Activated CD4-positive, CD25-positive, alpha-beta regulatory T cell treated with anti-CD3 and anti-CD28 coated beads, Interleukin-2, amount 50 U/mL, for 24 hours (primary cell): ENCODE measurements around the gene CORO6.
"Not testable (repeated sequence)": the region's sequence is repeated elsewhere in the genome, so short reads cannot be mapped to it uniquely, and the experiment has no call there.

ENCODE experiments used
- ATAC-seq, 2 donors: fragments of 150-1000 bp; cut with Tn5 transposase; one replicate each; pipeline ENCODE4 v1.10.0; 2021; ENCODE audit warnings: mild to moderate bottlenecking in 1 of 2, moderate library complexity in 1 of 2

CORO6 gene

DNA sequence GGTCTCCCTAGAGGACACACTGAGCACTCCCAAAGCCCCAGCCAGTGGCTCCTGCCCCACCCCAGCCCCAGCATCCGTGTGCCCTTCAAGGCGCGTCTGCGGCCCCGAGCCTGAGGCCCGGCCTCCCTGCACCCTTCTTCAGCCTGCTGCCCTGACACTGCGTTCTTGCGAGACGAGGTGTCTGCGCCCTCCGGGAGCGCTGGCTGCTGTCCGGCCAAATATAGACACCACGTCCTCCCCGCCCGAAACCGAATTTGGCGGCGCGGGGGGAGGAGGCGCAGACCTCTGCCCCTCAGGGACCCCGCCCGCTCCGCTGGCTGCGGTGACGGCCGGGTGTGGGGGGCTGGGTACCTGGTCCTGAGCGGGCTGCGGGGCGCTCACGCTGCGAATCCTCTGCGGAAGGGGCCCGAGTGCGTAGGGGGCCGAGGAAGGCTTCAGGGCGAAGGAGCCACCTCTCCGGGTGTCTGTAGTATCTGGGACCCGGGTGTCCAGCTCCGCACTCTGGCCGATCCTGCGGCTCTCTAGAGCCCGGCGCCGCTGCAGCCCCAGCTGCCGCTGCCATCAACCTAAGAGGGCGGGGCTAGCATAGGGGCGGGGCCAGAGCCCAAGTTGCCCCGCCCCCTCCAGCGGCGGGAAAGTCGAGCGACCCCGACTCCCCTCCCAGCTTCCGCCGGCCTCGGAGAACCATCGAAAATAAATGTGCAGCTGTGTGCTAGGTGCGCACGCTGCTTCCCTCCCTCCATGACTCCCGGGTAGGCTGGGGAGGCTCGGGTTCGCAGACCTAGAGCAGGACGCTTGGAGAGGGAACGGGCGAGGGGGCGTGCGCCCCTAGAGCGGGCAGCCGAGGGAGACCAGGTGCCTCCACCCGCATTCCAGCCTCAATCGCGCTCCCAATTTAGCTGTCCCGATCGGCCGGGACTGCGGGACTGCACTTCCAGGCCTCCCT, at the start of gene CORO6:
Gene CORO6 (minus strand): TSS at position 576 of the 946 bp plus-strand sequence. CDS start 1,491 bp downstream, outside the sequence.
- ATAC-seq: peak; percentile 25 to 42

DNA sequence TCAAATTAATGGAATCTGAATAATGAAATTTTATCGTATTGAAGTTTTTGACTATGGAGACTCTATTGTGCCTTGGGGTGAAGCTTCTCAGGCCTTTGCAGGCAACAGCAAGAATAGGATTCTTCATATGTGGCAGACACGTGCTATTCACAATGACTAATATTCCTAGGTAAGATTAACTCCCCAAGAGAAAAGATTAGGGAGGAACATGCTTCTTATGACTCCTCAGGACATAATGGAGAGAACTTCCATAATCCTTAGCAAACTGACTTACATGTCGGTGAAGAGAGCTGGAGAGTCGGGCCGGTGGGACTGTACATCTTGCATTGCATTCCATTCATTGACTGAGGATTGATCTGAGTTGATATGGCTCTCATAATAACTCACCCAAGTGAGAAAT, 48.9 kb upstream of the CORO6 start:
- no peak for ATAC-seq

DNA sequence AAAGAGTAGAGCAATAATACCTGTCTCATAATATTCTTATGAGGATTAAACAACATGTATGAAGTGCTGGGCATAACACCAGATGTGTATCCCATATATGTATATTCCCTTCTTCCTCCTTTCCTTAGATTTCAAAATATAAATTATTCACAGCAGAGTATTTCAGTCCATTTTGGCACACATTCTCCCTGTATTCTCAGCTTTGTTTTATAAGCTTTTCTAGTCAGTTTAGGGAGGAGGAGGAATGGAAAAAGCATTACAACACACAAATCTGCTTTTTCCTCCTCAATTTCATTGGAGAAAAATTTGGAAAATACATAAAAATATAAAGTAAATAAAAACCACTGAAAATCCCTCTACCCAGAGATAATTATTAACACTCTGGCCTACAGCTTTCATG, 46.6 kb upstream of the CORO6 start:
- ATAC-seq: no peak

GRCh38 chr17:29667969-29668368, 45.3 kb upstream of the CORO6 start:
- ATAC-seq: no peak

DNA sequence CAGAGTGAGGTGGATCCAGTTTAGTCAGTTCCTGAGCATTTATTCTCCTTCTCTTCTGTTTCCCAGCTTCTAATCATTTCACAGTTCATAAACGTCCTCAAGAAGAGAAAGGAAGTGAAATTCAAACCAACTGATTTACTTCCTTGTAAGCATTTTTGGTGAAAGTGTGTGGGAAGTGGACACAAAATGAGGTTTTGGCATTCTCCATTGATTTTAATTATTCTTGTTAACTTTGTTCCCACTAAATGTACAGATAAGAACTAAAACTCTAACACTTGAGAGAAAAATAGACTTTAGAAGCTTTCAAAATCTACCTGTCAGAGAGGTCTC, 42.7 kb upstream of the CORO6 start:
- ATAC-seq: no peak

- peak; percentile 92 to 96 for ATAC-seq
Observed at GRCh38 chr17:29664743-29665480, 42.2 kb upstream of the CORO6 start.

DNA sequence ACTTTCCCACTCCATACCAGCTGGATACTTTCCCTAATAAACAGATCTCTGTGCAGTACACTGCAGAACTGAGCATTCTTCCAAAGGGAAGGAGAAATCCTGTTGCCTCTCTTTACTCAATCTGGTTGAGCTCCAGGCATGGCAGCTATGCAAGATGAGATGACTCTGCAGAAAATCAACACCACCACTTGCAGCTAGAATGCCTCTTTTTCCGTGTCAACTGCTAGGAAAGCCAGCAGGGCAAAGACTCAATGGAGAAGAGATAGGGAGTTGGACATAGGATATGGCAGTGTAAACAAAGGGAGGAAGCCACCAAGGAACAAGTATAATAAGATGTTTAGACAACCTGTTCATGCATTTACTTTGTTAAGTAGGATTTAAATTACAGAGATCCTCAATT, 40.4 kb upstream of the CORO6 start:
- ATAC-seq: no peak

GRCh38 chr17:29661213-29661612, 38.5 kb upstream of the CORO6 start:
- no peak for ATAC-seq

GRCh38 chr17:29659155-29659554, 36.4 kb upstream of the CORO6 start:
- peak; percentile 58 to 64 for ATAC-seq

DNA sequence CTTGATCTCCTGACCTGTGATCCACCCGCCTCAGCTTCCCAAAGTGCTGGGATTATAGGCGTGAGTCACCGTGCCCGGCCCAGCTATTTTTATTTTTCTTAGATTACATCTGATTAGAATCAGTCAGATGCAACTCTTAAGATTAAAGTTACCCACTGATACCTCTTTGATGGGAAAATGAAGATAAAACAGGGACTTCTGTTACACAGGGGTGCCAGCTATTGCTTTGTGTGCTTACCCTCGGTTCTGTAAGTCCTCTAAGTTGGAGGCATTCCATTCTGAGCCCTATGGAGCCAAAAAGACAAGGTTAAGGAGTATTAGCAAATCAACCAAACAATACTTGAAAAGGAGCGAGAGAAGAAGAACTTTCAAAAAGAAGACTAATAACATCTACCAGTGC, 32.6 kb upstream of the CORO6 start:
- ATAC-seq: no peak

GRCh38 chr17:29653995-29654714, 31.4 kb upstream of the CORO6 start:
- no peak for ATAC-seq

- no peak for ATAC-seq
Observed at GRCh38 chr17:29652976-29653375, 30.3 kb upstream of the CORO6 start.

DNA sequence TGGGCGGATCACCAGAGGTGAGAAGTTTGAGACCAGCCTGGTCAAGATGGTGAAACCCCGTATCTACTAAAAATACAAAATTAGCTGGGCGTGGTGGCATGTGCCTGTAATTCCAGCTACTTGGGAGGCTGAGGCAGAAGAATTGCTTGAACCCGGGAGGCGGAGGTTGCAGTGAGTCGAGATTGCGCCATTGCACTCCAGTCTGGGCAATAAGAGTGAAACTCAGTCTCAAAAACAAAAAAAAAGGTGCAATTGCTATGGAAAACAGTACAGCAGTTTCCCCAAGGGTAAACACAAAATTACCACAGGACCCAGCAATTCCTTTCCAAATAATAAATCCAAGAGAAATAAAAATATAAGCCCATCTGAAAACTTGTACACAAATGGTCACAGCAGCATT, 29.2 kb upstream of the CORO6 start:
- not testable (repeated sequence) for ATAC-seq

- no peak for ATAC-seq
Observed at GRCh38 chr17:29650396-29650795, 27.7 kb upstream of the CORO6 start.

- ATAC-seq: no peak
Observed at GRCh38 chr17:29649359-29649758, 26.6 kb upstream of the CORO6 start.

DNA sequence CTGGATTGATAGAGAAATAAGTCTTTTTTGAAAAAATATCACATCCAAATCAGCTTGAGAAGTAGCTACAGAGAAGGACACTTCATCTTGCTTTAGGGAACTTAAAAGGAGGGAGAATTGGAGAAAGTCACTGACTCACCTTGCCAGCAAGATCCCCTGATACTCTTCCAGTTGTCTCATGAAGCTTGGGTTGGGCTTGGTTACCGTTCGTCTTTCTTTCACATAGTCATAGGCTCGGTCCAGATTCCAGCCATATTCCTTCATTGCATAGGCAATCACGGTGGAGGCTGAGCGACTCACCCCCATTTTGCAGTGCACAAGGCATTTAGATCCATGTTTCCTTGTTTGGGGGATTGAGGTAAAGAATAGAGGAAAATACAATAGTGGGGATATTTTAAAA, 25.3 kb upstream of the CORO6 start:
- ATAC-seq: no peak

DNA sequence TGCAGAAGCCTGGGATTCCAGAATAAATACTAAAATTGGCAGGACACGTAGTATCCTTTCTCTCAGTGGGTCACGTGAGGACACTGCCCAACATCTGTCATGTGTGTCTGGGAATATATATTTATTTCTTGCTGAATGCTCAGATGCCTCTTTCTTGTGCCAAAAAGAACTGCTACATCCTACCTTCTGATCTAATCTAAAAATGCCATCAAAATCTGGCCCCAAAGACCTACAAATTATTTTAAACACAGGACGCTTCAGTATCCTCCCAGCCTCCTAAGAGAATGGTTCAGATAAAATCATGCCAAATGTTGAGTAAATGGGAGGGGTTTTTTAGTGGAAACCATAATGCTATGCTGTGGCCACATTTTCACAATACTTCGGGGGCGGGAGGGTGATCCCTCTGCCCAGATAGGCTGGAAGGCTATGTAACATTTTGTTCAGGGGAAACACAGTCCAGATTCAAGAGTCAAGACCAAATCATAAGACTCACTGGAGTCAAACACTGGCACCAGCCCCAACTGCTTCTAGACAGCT, 22.9 kb upstream of the CORO6 start:
- no peak for ATAC-seq

DNA sequence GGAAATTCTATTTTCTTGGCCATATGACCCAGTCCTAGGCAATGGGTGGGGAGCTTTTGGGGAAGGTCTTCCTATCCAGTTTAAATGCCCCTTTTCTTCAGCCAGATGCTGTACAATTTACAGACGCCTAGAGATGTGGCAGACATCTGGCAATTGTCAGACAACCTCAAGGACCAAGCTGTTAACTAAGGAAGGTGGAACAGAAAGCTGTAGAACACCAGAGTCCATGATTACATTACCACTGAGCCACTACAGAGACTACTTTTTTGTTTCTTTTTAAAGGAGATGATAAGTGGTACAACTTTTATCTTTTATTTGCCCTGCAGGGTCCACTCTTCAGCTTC, 21.1 kb upstream of the CORO6 start:
- no peak for ATAC-seq

DNA sequence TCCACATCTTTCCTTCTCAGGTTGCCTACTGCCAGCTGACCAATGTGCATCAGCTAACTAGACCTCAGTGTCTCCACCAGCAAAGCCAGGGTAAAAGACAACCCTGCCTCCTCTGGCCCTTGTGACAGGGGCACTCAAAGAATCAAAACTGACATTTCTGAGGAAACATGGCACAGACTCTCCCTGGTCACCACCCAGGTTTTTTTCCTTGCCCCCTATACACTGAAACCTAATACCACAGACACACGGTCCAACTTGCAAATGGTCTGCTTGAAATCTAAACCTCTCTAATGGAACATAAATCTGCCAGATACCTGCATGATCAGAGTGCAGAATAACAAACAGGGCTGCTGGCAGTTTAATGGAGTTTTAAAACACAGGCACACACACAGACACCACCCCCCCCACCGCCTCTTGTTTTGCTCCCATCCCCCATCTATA, 19.5 kb upstream of the CORO6 start:
- no peak for ATAC-seq

DNA sequence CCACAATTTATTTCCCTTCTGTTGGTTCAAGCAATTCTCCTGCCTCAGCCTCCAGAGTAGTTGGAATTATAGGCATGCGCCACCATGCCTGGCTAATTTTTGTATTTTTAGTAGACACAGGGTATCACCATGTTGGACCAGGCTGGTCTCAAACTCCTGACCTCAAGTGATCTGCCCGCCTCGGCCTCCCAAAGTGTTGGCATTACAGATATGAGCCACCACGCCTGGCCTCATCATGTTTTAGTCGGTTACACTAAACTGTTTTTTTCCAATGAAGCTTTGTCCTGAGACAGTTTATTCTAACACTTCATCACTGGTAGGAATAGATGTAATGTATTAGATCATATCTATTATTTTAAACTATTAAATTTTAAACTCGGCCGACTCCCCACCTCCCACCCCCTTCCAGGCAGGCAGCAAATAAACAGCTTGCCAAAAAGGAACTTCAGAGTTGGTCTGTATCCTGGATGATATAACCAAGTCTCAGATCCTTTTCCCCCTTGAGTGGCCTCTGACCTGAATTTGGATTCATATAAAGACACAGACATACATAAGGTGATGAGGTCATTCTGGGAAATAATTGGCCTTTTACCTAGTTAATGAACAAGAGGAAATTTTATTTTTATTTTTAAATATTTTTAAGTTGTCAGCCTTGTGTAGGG, 18.4 kb upstream of the CORO6 start:
- ATAC-seq: no peak

DNA sequence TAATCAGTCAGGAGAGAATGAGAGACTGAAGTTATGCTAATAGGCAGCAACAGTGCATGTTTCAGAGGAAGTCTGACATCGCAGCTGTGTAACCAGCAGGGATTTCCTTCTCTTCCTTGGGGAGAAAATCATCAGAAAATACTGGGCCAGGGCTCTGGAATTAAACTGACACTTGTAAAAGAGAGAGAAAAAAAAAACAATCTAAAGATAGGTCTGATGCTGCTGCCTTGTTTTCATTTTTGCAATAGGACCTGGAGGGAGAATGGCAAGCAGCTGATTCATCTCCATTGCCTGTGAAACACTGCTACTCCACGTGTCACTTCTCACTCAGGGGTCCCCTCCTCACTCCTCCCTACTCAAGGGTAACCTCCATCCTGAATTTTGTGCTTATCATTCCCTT, 17.7 kb upstream of the CORO6 start:
- no peak for ATAC-seq

GRCh38 chr17:29633886-29634285, 11.2 kb upstream of the CORO6 start:
- no peak for ATAC-seq
